Esophagus muscularis mucosa (tissue), 4 donors: ENCODE results near the gene SLC41A1.

Experiments used
- CTCF ChIP-seq, 3 experiments: fragments of 200-600 bp in 2 of 3; fragments of 450-650 bp in 1 of 3; sonication (generic) in 2 of 3; IDR thresholded peaks; one replicate each; pipeline ENCODE4 v1.5.1; 2017 to 2019; ENCODE audit warnings: antibody characterized with exemption in 3 of 3, mild to moderate bottlenecking in 2 of 3, moderate library complexity in 1 of 3
- EP300 ChIP-seq: sonication (generic); formaldehyde crosslinking; IDR thresholded peaks from one replicate; pipeline ENCODE4 v1.6.1; 2017; ENCODE audit warnings: antibody characterized with exemption
- POLR2A ChIP-seq: fragments of 450-650 bp; IDR thresholded peaks from one replicate; pipeline ENCODE4 v1.6.1; 2017; ENCODE audit warnings: antibody characterized with exemption, moderate library complexity, mild to moderate bottlenecking, low read depth
- POLR2AphosphoS5 ChIP-seq, 2 donors: sonication (generic); formaldehyde crosslinking; IDR thresholded peaks; one replicate each; pipeline ENCODE4 v1.6.1; 2017; ENCODE audit warnings: antibody characterized with exemption in 2 of 2

GRCh38 chr1:205826995-205827394 lies 14.0 kb upstream of the SLC41A1 start:
- TF ChIP-seq CTCF (IDR thresholded peaks at IDR 0.05) (no peak), POLR2A (no peak), EP300 (no peak), POLR2AphosphoS5 (IDR thresholded peaks at IDR 0.05) (no peak)
